Cardiac atrium fibroblast (primary cell): ENCODE measurements around the gene RLBP1. TPM values are rescaled to one million over a fixed set of nuclear protein-coding genes. Genes with fewer than 3 reads are reported as not detected.

Experiments
- total RNA-seq: library from RNA; depleted of rRNA; stranded (reverse); fragments of >200 nt; gene quantifications from 2 replicates; pipeline ENCODE4 v1.2.3, GENCODE V29; 2015

The RLBP1 gene
- not detected in 2 replicates for total RNA-seq

GRCh38 chr15:89221543-89221942 lies at the start of gene RLBP1:
TSS of gene RLBP1 (minus strand) at chr15:89221579. CDS start at chr15:89218975, 2,604 bp downstream.

GRCh38 chr15:89243691-89244573 lies 22.6 kb upstream of the RLBP1 start, which contains the start of gene FANCI:
TSS of gene FANCI (plus strand) at chr15:89243979. CDS start at chr15:89247648, 3,669 bp downstream.

Other genes starting within 250 kb of the RLBP1 start
- gene ABHD2, start 133.1 kb downstream of the RLBP1 start, total RNA-seq = 22.6 and 39.0 TPM in 2 replicates
- gene FANCI, start 22.4 kb upstream of the RLBP1 start, total RNA-seq = 4.7 and 5.2 TPM in 2 replicates
- 36.9 and 65.7 TPM in 2 replicates for gene POLG, start 113.2 kb upstream of the RLBP1 start, total RNA-seq